IPS DF 4.7 (cell line): ENCODE data around the gene PRPF18.

Experiments used
- DNase-seq: peaks from one replicate; pipeline ENCODE4 v3.0.0-alpha.2; 2013; ENCODE audit warnings: low spot score; ENCODE audit errors: extremely low read depth

PRPF18 gene

GRCh38 chr10:13637894-13638293, 51.1 kb downstream of the PRPF18 start:
- no peak for DNase-seq

DNA sequence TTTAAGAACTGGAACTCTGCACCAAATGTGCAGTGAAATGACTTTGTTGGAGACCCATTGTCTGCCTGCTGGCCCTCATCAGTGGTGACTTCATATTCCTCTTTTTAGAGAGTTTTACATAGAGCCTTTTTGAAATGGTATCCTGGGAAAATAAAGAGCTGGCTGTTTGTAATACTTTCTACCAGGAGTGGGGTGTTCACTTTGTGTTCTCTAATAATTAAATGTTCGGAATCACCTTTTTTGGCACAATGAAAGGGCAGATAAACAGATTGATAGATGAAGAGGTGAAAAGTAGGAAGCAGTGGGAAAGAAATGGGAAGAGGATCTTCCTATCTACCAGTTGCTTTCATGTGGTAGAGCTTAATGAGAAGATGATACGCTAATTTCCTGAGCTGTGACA, 55.5 kb downstream of the PRPF18 start:
- no peak for DNase-seq

DNA sequence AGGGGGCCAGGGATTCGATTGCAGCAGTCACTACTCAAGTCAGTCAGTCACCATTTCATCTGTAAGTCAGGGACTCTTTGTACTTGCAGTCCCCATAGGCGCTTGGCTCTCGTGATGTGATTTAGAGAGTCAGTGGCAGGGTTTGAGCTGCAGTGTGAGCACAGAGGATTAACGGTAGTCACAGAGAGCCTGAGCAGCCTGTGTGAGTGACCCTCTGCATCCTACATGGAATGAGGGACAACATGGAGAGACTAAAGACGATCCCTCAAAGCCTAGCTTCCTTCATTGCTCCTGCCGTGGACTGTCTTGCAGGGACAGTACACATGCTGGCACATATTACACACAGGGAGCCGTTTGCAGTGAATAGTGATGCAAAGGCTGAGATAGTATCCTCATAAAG, 56.3 kb downstream of the PRPF18 start:
- DNase-seq: no peak

GRCh38 chr10:13644866-13645265, 58.1 kb downstream of the PRPF18 start:
- DNase-seq: no peak

DNA sequence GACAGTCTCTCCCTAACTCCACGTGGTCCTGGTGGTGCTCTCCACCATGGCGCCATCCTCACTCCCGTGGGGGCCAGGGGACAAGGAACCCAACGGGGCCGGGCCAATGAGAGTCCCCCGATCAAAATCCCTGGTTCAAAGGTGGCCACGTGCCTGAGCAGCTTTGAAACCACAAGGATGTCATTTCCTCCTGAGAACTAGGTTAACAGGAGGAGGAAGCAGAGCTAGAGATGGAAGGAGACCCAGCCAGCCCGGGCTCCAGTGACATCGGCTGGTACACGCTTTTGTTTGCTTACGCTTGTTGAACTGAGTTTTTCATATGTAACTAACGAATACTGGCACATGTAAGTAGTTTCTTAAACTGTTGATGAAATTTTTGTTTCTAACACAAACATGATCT, 61.7 kb downstream of the PRPF18 start:
- no peak for DNase-seq

DNA sequence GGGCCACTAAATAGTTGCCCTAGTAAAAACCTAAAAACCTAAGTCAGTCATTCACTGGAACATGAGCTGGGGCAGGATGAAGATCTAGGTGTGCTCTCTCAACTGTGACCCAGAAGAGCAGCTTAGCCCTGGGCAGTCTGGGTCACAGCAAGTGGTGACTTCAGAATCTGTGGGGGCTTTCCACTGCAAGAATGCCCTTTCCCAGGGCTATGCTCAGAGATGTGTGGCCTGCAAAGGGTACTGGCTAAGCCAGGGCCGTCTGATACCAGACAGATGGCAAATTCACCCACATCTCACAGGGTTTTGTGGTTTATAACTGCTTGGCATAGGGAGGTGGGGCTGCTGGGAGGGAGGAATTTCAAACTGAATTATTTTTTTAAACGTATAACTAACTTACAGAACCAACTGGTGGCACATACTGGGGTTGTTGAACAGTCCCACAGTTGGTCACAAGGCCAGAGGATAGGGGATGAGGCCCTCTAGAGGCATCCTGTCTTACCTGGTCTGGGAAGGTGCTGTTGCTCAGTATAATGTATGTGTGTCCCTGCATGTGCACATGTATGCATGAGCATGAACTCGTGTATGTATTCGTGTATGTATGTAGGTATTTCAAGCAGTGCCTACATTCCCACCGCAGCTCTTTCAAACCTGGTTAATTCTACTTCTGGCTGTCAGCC, 63.2 kb downstream of the PRPF18 start:
- no peak for DNase-seq

GRCh38 chr10:13650961-13651360, 64.2 kb downstream of the PRPF18 start:
- no peak for DNase-seq

- no peak for DNase-seq
Measured at GRCh38 chr10:13651969-13652720, 65.4 kb downstream of the PRPF18 start.

DNA sequence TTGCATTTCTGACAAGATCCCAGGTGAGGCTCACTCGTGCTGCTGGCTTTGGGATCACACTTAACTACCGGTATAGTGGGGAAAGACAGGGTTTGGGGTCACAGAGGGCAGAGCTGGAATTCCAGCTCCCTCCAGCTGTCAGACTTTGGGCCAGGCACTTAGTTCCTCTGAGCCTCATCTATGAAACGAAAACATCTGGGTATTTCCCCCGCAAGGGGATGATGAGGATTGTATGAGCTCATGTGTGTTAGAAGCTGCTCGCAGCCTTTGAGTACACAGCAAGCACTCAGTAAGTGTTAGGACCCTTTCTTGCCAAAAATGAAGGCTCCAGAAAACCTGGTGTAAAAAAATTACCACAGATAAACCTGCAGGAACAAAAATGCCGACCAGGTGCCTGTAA, 66.1 kb downstream of the PRPF18 start:
- no peak for DNase-seq

GRCh38 chr10:13654118-13654830, 67.5 kb downstream of the PRPF18 start:
- no peak for DNase-seq

GRCh38 chr10:13654846-13655245, 68.1 kb downstream of the PRPF18 start:
- DNase-seq: no peak

DNA sequence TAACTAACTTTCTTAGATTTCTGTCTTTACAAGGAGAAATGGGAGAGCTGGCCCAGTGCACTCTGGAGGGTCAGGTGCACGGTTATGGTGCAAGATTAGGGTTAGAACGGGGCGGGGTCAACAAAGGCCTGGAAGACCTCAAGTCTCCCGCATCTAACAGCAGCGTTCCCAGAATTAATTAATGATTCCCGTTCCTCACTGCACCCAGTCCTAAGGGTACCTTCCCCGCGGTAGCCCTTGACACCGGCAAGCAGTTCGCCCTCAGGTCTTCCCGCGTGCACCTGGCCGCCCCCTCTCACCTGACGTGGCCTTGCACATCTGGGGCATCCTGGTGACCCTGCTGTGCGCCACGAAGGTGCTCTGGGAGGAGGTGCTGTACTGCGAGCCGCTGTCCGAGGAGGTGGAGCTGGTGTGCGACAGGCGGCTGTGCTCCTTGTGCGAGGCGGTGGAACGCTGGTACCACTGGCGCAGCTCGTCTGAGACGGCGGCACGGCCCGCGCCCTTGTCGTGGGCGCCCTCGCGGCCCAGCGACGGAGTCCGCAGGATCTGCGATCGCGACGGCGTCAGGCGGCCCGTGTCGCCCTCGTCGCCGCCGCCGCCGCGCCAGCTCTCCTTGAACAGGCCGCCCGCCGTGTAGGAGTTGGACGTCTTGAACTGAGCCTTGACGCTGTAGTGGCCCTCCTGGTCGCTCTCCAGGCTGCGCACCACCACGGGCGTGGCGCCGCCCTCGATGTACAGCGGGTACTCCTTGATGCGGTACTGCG, 69.8 kb downstream of the PRPF18 start:
- no peak for DNase-seq

GRCh38 chr10:13657101-13657680, 70.4 kb downstream of the PRPF18 start:
- no peak for DNase-seq

DNA sequence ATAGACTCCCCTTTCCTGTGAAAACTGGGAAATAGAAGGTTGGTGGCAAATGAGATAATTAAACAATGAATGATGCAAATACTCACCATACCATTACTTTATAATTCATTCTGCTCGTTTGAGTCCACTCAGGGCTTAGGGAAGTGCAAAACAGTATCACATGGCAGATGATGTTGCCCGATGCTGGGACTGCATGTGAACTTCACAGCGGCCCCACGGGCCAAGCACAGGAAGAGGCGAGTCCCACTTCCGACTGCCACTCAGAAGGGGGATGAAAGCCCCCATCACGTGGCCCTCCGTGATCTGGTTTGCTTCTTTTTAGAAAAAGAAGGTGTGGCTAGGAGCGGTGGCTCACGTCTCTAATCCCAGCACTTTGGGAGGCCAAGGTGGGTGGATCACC, 71.5 kb downstream of the PRPF18 start:
- DNase-seq: no peak

DNA sequence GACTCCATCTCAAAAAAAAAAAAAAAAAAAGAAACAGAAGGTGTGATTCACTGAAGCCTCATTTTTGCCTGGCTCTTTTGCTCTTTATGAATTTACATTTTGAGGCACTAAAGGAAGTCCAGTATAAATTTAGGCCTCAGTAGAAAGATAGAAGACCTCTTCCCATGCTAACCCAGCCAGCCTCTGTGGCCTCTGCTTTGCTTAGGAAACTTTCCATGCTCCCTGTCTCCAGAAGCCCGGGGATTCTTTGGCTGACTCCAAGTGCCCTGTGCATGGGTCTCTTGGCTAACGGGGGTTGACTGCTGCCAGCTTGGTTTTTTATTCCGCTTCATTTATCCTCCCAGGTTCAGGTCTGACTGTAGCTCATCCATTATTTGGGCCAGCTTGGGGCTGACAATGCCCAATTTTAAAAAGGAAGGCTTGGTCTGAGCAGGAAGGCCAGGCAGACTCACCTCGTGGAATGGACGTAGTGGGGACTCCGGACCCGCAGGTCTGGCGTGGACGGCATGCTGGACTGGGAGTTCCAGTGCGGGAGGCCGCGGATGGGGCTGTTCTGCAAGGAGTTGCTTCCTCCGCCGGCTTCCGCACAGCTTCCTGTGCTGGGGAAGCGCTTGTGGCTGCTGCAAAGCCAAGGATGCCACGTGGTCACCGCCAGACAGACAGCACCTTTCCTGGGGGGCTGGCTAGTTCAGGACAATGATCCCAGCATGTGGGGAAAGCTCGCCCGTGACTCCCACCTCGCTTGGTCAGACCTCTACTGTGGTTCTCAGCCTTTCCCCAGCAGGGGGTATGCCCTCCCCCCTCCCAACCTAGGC, 72.3 kb downstream of the PRPF18 start:
- DNase-seq: no peak

- no peak for DNase-seq
Measured at GRCh38 chr10:13659887-13660550, 73.3 kb downstream of the PRPF18 start.

GRCh38 chr10:13660551-13660920, 73.8 kb downstream of the PRPF18 start:
- DNase-seq: no peak

DNA sequence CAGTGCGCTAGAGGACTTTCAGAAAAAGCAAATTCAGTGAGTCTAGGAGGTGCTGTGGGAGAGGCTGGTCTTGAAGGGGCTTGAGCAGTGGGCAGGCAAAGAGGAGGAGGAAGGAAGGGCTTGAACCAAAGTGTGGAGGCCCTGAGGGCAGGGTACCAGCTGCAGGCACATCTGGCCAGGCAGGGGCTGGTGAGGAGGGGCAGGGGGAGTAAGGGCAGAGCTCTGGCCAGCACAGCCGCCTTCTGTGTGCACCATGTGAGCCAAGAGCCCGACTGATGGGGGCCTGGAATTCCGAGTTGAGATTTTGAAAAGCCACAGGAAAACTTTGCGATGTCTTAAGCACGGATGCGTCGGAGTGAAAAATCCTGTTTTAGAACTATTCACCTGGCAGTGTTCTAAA, 74.5 kb downstream of the PRPF18 start:
- DNase-seq: no peak

DNA sequence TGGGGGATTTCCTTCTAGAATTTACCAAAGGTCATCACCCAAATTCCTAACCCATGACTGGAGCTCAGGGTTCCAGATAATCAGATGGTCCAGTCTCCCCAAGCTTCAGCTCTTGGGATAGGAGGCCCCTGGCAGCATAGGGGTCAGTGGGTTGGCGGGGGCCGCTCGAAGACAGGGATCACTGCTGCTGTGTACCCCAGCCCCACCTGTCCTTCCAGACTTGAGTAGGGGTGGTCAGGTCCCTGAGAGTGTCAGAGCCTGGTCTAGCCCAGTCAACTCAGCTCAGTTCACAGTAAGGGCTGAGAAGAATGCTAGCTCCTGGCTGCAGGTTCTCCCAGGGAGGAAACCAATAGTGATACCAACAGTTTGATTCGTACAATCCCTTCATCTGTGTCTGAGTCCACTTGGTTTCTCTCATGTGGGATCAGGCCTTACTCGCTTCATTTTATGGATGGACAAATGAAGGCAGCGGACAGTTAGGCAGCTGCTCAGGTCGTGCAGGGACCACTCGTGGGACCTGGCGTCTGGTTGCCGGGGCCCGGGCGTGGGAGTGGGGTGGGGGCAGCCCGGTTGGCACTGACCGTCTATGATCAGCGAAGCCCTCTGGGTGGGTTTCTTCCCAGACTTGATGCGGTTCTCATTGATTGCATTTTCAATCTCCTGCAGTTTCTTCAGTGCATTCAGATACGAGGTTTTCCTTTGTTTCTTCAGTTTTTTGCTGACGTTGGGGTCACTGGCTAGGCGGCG, 78.9 kb downstream of the PRPF18 start:
- no peak for DNase-seq
